Caco-2 (cell line): ENCODE results near the gene KMT5C. TPM values are rescaled to one million over a fixed set of nuclear protein-coding genes. Genes with fewer than 3 reads are reported as not detected.
A peak's percentile ranks its signal among the peaks of the same experiment; 100 is the strongest.

Source experiments
- BruUV-seq: library from RNA; stranded (reverse); fragments of 400-500 nt; replicated peaks from 2 replicates; lab custom pipeline; 2021; lab: Mats Ljungman, UMichigan
- CTCF ChIA-PET: fragments of 300-600 bp; sonication (Branson Sonifier 250); formaldehyde crosslinking; loops from one replicate; lab custom pipeline; 2022; ENCODE audit warnings: antibody characterized with exemption; lab: Charles Lee
- POLR2A ChIA-PET: fragments of 300-600 bp; sonication (Branson Sonifier 250); formaldehyde crosslinking; loops from one replicate; lab custom pipeline; 2022; ENCODE audit warnings: antibody characterized with exemption; lab: Charles Lee
- DNase-seq, 2 experiments: peaks; one replicate each; pipeline versions ENCODE4 v3.0.0 to v3.0.0-alpha.2; 2020 to 2022
- H3K27me3 ChIP-seq: replicated peaks from 2 replicates; pipeline ENCODE4 v1.6.0; 2011; ENCODE audit warnings: low read length; ENCODE audit not compliant: control insufficient read depth, insufficient read depth
- H3K36me3 ChIP-seq: 2 replicates; pipeline ENCODE4 v1.5.1; 2011; ENCODE audit warnings: low read length; ENCODE audit not compliant: control insufficient read depth, insufficient read depth
- H3K4me1 ChIP-seq: fragments of 250-450 bp; sonication (Bioruptor Pico); 2 replicates; pipeline ENCODE4 v1.5.1; 2020; ENCODE audit warnings: mild to moderate bottlenecking
- H3K4me3 ChIP-seq: 2 replicates; pipeline ENCODE4 v1.5.1; 2011; ENCODE audit warnings: low read depth, mild to moderate bottlenecking, control low read depth, low read length
- H3K9me3 ChIP-seq: fragments of 250-450 bp; sonication (Bioruptor Pico); 2 replicates; pipeline ENCODE4 v1.5.1; 2020; ENCODE audit warnings: mild to moderate bottlenecking, moderate library complexity
- H3K27ac Mint-ChIP-seq: one replicate; pipeline ENCODE4 v1.8.0; 2022; ENCODE audit warnings: mixed read lengths; ENCODE audit not compliant: unreplicated experiment
- H3K27me3 Mint-ChIP-seq: one replicate; pipeline ENCODE4 v1.8.0; 2022; ENCODE audit warnings: mixed read lengths; ENCODE audit not compliant: insufficient read depth, unreplicated experiment
- H3K36me3 Mint-ChIP-seq: one replicate; pipeline ENCODE4 v1.8.0; 2022; ENCODE audit warnings: mild to moderate bottlenecking, mixed read lengths; ENCODE audit not compliant: insufficient read depth, unreplicated experiment
- H3K4me1 Mint-ChIP-seq: one replicate; pipeline ENCODE4 v1.8.0; 2022; ENCODE audit warnings: low read depth, mixed read lengths; ENCODE audit not compliant: unreplicated experiment
- H3K4me3 Mint-ChIP-seq: one replicate; pipeline ENCODE4 v1.8.0; 2022; ENCODE audit warnings: mild to moderate bottlenecking, moderate library complexity, mixed read lengths; ENCODE audit not compliant: unreplicated experiment
- H3K9me3 Mint-ChIP-seq: one replicate; pipeline ENCODE4 v1.8.0; 2022; ENCODE audit warnings: mixed read lengths; ENCODE audit not compliant: unreplicated experiment
- CTCF ChIP-seq, 2 experiments: fragments of 200-600 bp in 1 of 2; IDR thresholded peaks; 1 replicate in 1 of 2; 2 replicates in 1 of 2; pipeline versions ENCODE4 v1.5.1 to v1.8.0; 2011 to 2022; ENCODE audit warnings: antibody characterized with exemption in 1 of 2, control low read depth in 1 of 2, inconsistent platforms in 1 of 2, low read depth in 1 of 2, low read length in 1 of 2, mild to moderate bottlenecking in 1 of 2, moderate library complexity in 1 of 2; ENCODE audit not compliant: insufficient read depth in 1 of 2, severe bottlenecking in 1 of 2, unreplicated experiment in 1 of 2
- intact Hi-C: fragments of 100-400 bp; cut with micrococcal nuclease; formaldehyde crosslinking; loops from one replicate; pipeline ENCODE4 v1.10.0; 2022; ENCODE audit not compliant: unreplicated experiment
- total RNA-seq: library from RNA; stranded (reverse); gene quantifications from 2 replicates; pipeline ENCODE4 v1.2.3, GENCODE V29; 2022

KMT5C gene
- total RNA-seq, 1 experiment from 2014 or later = 26.3 TPM

GRCh38 chr19:55350620-55351315 lies 11.1 kb downstream of the KMT5C start:
- CTCF ChIA-PET = interaction anchor here (1.0 kb wide), 1 partner anchor 12 kb away, joined by 4 read pairs; no protein-coding TSS in a partner anchor

DNA sequence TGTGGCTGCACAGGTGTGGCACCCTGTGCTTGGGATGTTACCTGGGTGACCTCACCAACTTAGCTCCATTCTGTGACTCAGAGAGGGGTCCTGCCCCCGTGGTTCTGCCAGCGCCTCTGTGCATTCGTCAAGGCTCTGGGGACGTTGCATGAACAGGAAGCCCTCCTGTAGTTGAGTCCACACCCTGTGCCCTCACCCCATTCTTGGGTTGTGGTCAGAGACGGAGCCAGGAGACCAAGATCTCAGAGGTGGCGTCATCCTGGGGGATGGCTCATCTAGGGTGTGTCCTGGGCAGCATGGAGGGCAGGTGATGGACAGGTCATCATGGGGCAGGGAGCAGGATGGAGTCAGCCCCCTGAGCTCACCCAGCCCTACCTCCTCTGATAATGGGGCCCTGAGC lies 12.4 kb downstream of the KMT5C start:
- CTCF ChIA-PET = interaction anchor here (1.1 kb wide), 1 partner anchor 13 kb away, joined by 3 read pairs; the partner anchor contains the start of gene KMT5C
- H3K27ac Mint-ChIP-seq = no peak overlapping the region
- peaks cover 13% of the 10 kb centered on the region for H3K36me3 Mint-ChIP-seq
- peaks cover 9% of the 10 kb centered on the region for H3K4me1 Mint-ChIP-seq
- POLR2A ChIA-PET = no interaction called here
- Histone ChIP-seq H3K36me3 (no peaks in the 10 kb centered on the region), H3K9me3 (no peaks in the 10 kb centered on the region), H3K27me3 (peaks cover 5% of the 10 kb centered on the region), H3K4me1 (peaks cover 19% of the 10 kb centered on the region), H3K4me3 (no peak overlapping the region)
- H3K27me3 Mint-ChIP-seq = peaks cover 10% of the 10 kb centered on the region
- BruUV-seq = no TSS peak
- no peaks in the 10 kb centered on the region for H3K9me3 Mint-ChIP-seq
- no peak for TF ChIP-seq CTCF (IDR thresholded peaks at IDR 0.05; ENCODE audit: insufficient read depth in 1 of 2, low read depth in 1 of 2, low read length in 1 of 2, severe bottlenecking in 1 of 2, unreplicated experiment in 1 of 2)
- DNase-seq = no peak
- intact Hi-C loops = no loop called here
- peak overlapping the region; percentile 80 for H3K4me3 Mint-ChIP-seq

More at GRCh38 chr19:55350620-55351315, 11.1 kb downstream of the KMT5C start:
- Mint-ChIP-seq H3K27me3 (peaks cover 10% of the 10 kb centered on the region), H3K27ac (no peak overlapping the region), H3K36me3 (peaks cover 15% of the 10 kb centered on the region), H3K9me3 (no peaks in the 10 kb centered on the region), H3K4me1 (peaks cover 9% of the 10 kb centered on the region), H3K4me3 (no peak overlapping the region)
- Histone ChIP-seq H3K9me3 (no peaks in the 10 kb centered on the region), H3K36me3 (no peaks in the 10 kb centered on the region), H3K4me3 (no peak overlapping the region), H3K27me3 (peaks cover 5% of the 10 kb centered on the region), H3K4me1 (peaks cover 19% of the 10 kb centered on the region)
- BruUV-seq = no TSS peak
- DNase-seq = no peak
- TF ChIP-seq CTCF (IDR thresholded peaks at IDR 0.05; ENCODE audit: insufficient read depth in 1 of 2, low read depth in 1 of 2, low read length in 1 of 2, severe bottlenecking in 1 of 2, unreplicated experiment in 1 of 2) = no peak
- intact Hi-C loops = no loop called here
- POLR2A ChIA-PET = interaction anchor here (0.6 to 1.2 kb wide), 2 partner anchors 11 to 18 kb away, joined by 3 to 6 read pairs; partner anchors contain the start of gene KMT5C

DNA sequence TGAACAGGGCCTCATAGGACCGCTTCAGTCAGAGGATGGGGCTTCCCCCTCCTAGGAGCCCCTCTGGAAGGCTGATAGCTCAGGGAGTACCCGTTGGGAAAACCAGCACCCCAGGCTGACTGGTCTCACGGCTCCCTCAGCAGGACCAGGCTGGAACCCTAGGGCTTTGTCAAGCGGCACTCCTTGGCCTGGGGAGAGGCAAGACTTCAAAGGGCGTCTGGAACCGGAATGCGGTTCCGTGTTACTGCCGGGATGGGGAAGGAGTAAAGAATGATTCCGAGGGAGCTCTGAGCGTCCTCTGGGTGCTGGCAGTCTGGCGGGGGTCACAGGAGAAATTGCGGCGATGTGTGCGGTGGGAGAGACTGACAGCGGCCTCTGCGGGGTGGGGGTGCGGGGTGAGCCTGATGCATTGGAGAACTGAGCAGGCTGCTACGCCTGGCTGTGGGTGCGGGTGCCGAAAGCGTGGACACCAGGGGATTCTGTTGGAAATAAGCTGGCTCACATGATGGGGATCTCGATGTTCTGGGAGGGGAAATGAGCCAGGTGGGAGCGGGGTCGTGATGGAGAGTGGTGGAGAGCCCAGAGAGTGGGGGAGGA lies 13.0 kb downstream of the KMT5C start:
- no peak for TF ChIP-seq CTCF (IDR thresholded peaks at IDR 0.05; ENCODE audit: insufficient read depth in 1 of 2, low read depth in 1 of 2, low read length in 1 of 2, severe bottlenecking in 1 of 2, unreplicated experiment in 1 of 2)
- Mint-ChIP-seq H3K4me3 (peak overlapping the region; percentile 80), H3K9me3 (no peaks in the 10 kb centered on the region), H3K27me3 (peaks cover 15% of the 10 kb centered on the region), H3K4me1 (peaks cover 9% of the 10 kb centered on the region), H3K36me3 (peaks cover 13% of the 10 kb centered on the region), H3K27ac (peak overlapping the region; percentile 10)
- Histone ChIP-seq H3K27me3 (peaks cover 5% of the 10 kb centered on the region), H3K36me3 (no peaks in the 10 kb centered on the region), H3K4me3 (no peak overlapping the region), H3K9me3 (no peaks in the 10 kb centered on the region), H3K4me1 (peaks cover 19% of the 10 kb centered on the region)
- intact Hi-C loops = no loop called here
- peak in 1 of 2 experiments; percentile 49 for DNase-seq
- BruUV-seq = no TSS peak
- CTCF ChIA-PET = interaction anchor here (1.1 kb wide), 1 partner anchor 13 kb away, joined by 3 read pairs; the partner anchor contains the start of gene KMT5C
- POLR2A ChIA-PET = interaction anchor here (1.5 kb wide), 1 partner anchor 13 kb away, joined by 6 read pairs; the partner anchor contains the start of gene KMT5C
